DND-41 (cell line): ENCODE results near the gene MRPL58.

Source experiments
- ATAC-seq: fragments of 200-7000 bp; cut with Tn5 transposase; 3 replicates; pipeline ENCODE4 v1.9.1; 2021; ENCODE audit warnings: low read depth; ENCODE audit not compliant: insufficient read depth
- DNase-seq: peaks from one replicate; pipeline ENCODE4 v3.0.0-alpha.2; 2020
- H2AFZ ChIP-seq: 2 replicates; pipeline ENCODE4 v1.6.0; 2012; ENCODE audit warnings: low read depth, low read length
- H3K27ac ChIP-seq: 2 replicates; pipeline ENCODE4 v1.5.1; 2012; ENCODE audit warnings: low read length, inconsistent platforms
- H3K27me3 ChIP-seq: fragments of 200-600 bp; sonication (generic); 2 replicates; pipeline ENCODE4 v1.6.0; 2012; ENCODE audit warnings: low read length, mild to moderate bottlenecking, inconsistent platforms; ENCODE audit not compliant: insufficient read depth, poor library complexity
- H3K36me3 ChIP-seq: 2 replicates; pipeline ENCODE4 v1.5.1; 2012; ENCODE audit warnings: low read length, inconsistent platforms; ENCODE audit not compliant: insufficient read depth
- H3K4me1 ChIP-seq: 2 replicates; pipeline ENCODE4 v1.5.1; 2012; ENCODE audit warnings: mild to moderate bottlenecking, low read length; ENCODE audit not compliant: insufficient read depth
- H3K4me2 ChIP-seq: 2 replicates; pipeline ENCODE4 v1.6.0; 2012; ENCODE audit warnings: mild to moderate bottlenecking, moderate library complexity, low read length, inconsistent platforms; ENCODE audit not compliant: insufficient read depth
- H3K4me3 ChIP-seq, 2 experiments: fragments of 200-600 bp in 1 of 2; shearing (Covaris generic) in 1 of 2; 2 replicates each; pipeline ENCODE4 v1.5.1; 2012 to 2016; ENCODE audit warnings: inconsistent platforms in 2 of 2, low read length in 2 of 2, mild to moderate bottlenecking in 2 of 2, low read depth in 1 of 2, moderate library complexity in 1 of 2
- H3K79me2 ChIP-seq: 2 replicates; pipeline ENCODE4 v1.6.0; 2012; ENCODE audit warnings: low read length, inconsistent platforms; ENCODE audit not compliant: insufficient read depth
- H3K9ac ChIP-seq: 2 replicates; pipeline ENCODE4 v1.6.0; 2012; ENCODE audit warnings: low read depth, mild to moderate bottlenecking, inconsistent platforms, low read length, moderate library complexity
- H3K9me3 ChIP-seq: 2 replicates; pipeline ENCODE4 v1.5.1; 2012; ENCODE audit warnings: low read length, moderate library complexity, mild to moderate bottlenecking, inconsistent platforms; ENCODE audit not compliant: insufficient read depth, severe bottlenecking
- H4K20me1 ChIP-seq: 2 replicates; pipeline ENCODE4 v1.6.0; 2012; ENCODE audit warnings: low read length; ENCODE audit not compliant: insufficient read depth
- EZH2 ChIP-seq: IDR thresholded peaks from 3 replicates; pipeline ENCODE4 v1.6.1; 2012; ENCODE audit warnings: borderline replicate concordance, low read depth, mild to moderate bottlenecking, moderate library complexity, low read length, inconsistent platforms; ENCODE audit not compliant: severe bottlenecking
- TF ChIP-seq, protein P1 (sequence below): IDR thresholded peaks from 2 replicates; pipeline ENCODE4 v1.5.1; 2012; ENCODE audit warnings: borderline replicate concordance, low read length, moderate library complexity, mild to moderate bottlenecking; ENCODE audit not compliant: poor library complexity, severe bottlenecking; ENCODE audit errors: extremely low read depth

Gene MRPL58

DNA sequence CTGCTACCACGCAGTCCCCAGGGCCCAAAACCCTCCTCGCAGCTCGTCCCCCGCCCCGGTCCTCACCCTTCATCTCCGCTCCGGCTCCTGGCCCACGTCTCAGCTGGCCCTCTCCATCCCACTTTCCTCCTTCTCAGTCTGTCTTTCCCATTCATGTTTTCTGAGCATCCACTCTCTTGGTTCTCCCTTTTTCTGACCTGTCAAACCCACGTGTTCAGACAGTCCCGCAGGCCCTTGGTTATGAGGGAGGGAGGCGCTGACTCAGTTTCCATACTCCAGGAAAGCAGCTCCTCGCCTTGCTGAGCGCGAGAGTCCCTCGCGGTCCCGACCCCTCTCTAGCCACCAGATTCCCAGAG lies 39.5 kb upstream of the MRPL58 start:
- DNase-seq (no peak), ATAC-seq (no peak)
- Histone ChIP-seq H3K9ac (peak overlapping the region; percentile 28), H3K36me3 (no peaks in the 10 kb centered on the region), H3K4me3 (peak overlapping the region in 1 of 2 experiments; percentile 39; a peak in 2 of 4 replicates), H3K4me1 (peaks cover 14% of the 10 kb centered on the region), H3K27ac (no peak overlapping the region), H3K4me2 (peak overlapping the region; percentile 64), H3K9me3 (no peaks in the 10 kb centered on the region), H3K27me3 (peaks cover 11% of the 10 kb centered on the region), H3K79me2 (no peaks in the 10 kb centered on the region), H2AFZ (peak overlapping the region; percentile 41), H4K20me1 (peaks cover 8% of the 10 kb centered on the region; the same call in 1 of the 2 replicates)
- TF ChIP-seq, protein P1, sequence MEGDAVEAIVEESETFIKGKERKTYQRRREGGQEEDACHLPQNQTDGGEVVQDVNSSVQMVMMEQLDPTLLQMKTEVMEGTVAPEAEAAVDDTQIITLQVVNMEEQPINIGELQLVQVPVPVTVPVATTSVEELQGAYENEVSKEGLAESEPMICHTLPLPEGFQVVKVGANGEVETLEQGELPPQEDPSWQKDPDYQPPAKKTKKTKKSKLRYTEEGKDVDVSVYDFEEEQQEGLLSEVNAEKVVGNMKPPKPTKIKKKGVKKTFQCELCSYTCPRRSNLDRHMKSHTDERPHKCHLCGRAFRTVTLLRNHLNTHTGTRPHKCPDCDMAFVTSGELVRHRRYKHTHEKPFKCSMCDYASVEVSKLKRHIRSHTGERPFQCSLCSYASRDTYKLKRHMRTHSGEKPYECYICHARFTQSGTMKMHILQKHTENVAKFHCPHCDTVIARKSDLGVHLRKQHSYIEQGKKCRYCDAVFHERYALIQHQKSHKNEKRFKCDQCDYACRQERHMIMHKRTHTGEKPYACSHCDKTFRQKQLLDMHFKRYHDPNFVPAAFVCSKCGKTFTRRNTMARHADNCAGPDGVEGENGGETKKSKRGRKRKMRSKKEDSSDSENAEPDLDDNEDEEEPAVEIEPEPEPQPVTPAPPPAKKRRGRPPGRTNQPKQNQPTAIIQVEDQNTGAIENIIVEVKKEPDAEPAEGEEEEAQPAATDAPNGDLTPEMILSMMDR, result no peak
- peak; percentile 59 for TF ChIP-seq EZH2

DNA sequence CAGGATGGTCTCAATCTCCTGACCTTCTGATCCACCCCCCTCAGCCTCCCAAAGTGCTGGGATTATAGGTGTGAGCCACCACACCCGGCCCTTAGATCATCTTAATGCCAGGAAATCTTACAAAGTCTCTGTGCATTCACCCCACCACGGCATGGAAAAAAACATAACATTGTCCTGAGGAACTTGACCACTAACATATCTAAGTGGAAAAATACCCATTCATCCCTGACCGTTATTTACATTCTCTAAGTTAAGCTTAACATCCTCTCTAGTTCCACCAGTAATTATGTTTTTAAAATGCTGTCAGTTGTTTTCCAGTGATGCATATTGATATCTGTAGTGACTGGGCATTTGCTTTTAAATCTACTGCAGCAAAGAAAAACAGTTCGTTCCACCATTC lies 36.5 kb upstream of the MRPL58 start:
- H2AFZ ChIP-seq, result no peak overlapping the region
- H3K36me3 ChIP-seq, result no peaks in the 10 kb centered on the region
- TF ChIP-seq, protein P1, result no peak
- TF ChIP-seq EZH2, result no peak
- peaks cover 12% of the 10 kb centered on the region for H3K27me3 ChIP-seq
- peaks cover 14% of the 10 kb centered on the region for H3K4me1 ChIP-seq
- ATAC-seq (no peak), DNase-seq (no peak)
- no peaks in the 10 kb centered on the region for H3K79me2 ChIP-seq
- peaks cover 8% of the 10 kb centered on the region; the same call in 1 of the 2 replicates for H4K20me1 ChIP-seq
- H3K9me3 ChIP-seq, result no peaks in the 10 kb centered on the region
- H3K9ac ChIP-seq, result no peak overlapping the region
- no peak overlapping the region for H3K4me3 ChIP-seq
- no peak overlapping the region for H3K27ac ChIP-seq
- H3K4me2 ChIP-seq, result no peak overlapping the region

DNA sequence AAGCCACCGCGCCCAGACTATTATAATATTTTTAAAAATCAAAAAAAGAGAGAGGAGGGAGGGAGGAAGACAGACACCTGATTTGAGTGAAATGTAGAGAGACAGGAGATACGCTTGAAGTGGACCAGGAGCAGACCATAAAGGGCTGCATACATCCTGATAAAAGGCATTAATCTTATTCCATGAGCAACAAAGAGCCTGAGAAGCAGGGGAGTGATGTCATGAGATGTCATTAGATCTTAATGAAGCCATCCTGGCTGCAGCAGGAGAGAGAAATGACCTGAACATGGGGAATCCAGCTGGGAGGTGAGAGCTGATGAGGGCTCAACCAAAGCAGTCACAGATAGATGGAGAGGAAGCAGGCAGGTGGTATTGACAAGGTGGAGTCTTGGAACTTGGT lies 34.7 kb upstream of the MRPL58 start:
- Histone ChIP-seq H3K27ac (no peak overlapping the region), H3K9me3 (no peaks in the 10 kb centered on the region), H3K4me1 (peaks cover 26% of the 10 kb centered on the region), H3K27me3 (peaks cover 16% of the 10 kb centered on the region), H3K79me2 (no peaks in the 10 kb centered on the region), H2AFZ (no peak overlapping the region), H3K36me3 (no peaks in the 10 kb centered on the region), H3K9ac (no peak overlapping the region), H3K4me2 (no peak overlapping the region), H4K20me1 (no peaks in the 10 kb centered on the region), H3K4me3 (no peak overlapping the region)
- TF ChIP-seq, protein P1, result no peak
- TF ChIP-seq EZH2, result no peak
- ATAC-seq (no peak), DNase-seq (no peak)

DNA sequence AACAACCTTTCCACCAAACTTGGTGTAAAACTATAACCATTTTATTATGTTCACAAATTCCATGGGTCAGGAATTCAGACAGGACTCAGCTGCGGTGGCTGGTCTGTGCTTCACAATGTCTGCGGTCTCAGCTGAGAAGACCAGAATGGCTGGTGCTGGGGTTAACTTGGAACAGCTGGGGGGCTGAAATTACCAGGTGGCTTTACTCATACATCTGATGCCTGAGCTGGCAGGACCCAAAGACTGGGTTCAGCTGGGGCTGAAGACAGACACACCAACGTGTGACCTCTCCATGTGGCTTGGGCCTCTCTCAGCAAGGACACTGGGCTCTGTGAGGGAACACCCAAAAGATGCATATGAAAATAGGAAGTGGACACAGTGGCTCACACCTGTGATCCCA lies 34.2 kb upstream of the MRPL58 start:
- no peak overlapping the region for H3K27ac ChIP-seq
- H2AFZ ChIP-seq, result no peak overlapping the region
- H3K27me3 ChIP-seq, result peaks cover 12% of the 10 kb centered on the region
- DNase-seq (no peak), ATAC-seq (no peak)
- no peaks in the 10 kb centered on the region for H3K36me3 ChIP-seq
- no peak for TF ChIP-seq EZH2
- TF ChIP-seq, protein P1, result no peak
- H3K9me3 ChIP-seq, result no peaks in the 10 kb centered on the region
- no peaks in the 10 kb centered on the region for H4K20me1 ChIP-seq
- H3K4me1 ChIP-seq, result peaks cover 22% of the 10 kb centered on the region
- H3K9ac ChIP-seq, result no peak overlapping the region
- no peak overlapping the region for H3K4me2 ChIP-seq
- H3K4me3 ChIP-seq, result no peak overlapping the region
- H3K79me2 ChIP-seq, result no peaks in the 10 kb centered on the region
